ENCODE measurements around the gene PARVA.

GRCh38 chr11:12395333-12395732 is 18.0 kb downstream of the PARVA start:
- TF ChIP-seq, protein P1, sequence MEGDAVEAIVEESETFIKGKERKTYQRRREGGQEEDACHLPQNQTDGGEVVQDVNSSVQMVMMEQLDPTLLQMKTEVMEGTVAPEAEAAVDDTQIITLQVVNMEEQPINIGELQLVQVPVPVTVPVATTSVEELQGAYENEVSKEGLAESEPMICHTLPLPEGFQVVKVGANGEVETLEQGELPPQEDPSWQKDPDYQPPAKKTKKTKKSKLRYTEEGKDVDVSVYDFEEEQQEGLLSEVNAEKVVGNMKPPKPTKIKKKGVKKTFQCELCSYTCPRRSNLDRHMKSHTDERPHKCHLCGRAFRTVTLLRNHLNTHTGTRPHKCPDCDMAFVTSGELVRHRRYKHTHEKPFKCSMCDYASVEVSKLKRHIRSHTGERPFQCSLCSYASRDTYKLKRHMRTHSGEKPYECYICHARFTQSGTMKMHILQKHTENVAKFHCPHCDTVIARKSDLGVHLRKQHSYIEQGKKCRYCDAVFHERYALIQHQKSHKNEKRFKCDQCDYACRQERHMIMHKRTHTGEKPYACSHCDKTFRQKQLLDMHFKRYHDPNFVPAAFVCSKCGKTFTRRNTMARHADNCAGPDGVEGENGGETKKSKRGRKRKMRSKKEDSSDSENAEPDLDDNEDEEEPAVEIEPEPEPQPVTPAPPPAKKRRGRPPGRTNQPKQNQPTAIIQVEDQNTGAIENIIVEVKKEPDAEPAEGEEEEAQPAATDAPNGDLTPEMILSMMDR (IDR thresholded peaks at IDR 0.05; ENCODE audit: control extremely low read depth in 1 of 3, insufficient read depth in 1 of 3, low read depth in 1 of 3, low read length in 3 of 3) = no peak
- no peak for TF ChIP-seq EZH2 (IDR thresholded peaks at IDR 0.05; ENCODE audit: low read depth, low read length, severe bottlenecking)
- no peak for TF ChIP-seq POLR2AphosphoS5 (IDR thresholded peaks at IDR 0.05; ENCODE audit: low read depth, low read length)
- TF ChIP-seq ATF3 (IDR thresholded peaks at IDR 0.05; ENCODE audit: insufficient read depth, low read depth, low read length) = no peak
- TF ChIP-seq TEAD4 (IDR thresholded peaks at IDR 0.05; ENCODE audit: low read depth, low read length) = no peak
- TF ChIP-seq KDM5A (IDR thresholded peaks at IDR 0.05; ENCODE audit: low read length) = no peak
- no peak for TF ChIP-seq JUND (IDR thresholded peaks at IDR 0.05; ENCODE audit: low read length)
- TF ChIP-seq SUZ12 (IDR thresholded peaks at IDR 0.05; ENCODE audit: low read length) = no peak
- no peak for TF ChIP-seq SAP30 (IDR thresholded peaks at IDR 0.05; ENCODE audit: insufficient read depth, insufficient replicate concordance, low read length)
- TF ChIP-seq GTF2F1 (IDR thresholded peaks at IDR 0.05; ENCODE audit: borderline replicate concordance, low read depth, low read length) = no peak

Measured in H1 (cell line).